Omental fat pad (tissue), 4 donors: ENCODE results near the gene PYGO1. TPM values are rescaled to one million over a fixed set of nuclear protein-coding genes. Genes with fewer than 3 reads are reported as not detected.
"Not testable (repeated sequence)": the region's sequence is repeated elsewhere in the genome, so short reads cannot be mapped to it uniquely, and the experiment has no call there.

Source experiments
- ATAC-seq: fragments of 150-250 bp; one replicate; pipeline ENCODE4 v1.9.1; 2016; ENCODE audit warnings: mild to moderate bottlenecking, moderate library complexity; ENCODE audit not compliant: low FRiP score
- DNase-seq: peaks from one replicate; pipeline ENCODE4 v3.0.0-alpha.2; 2019; ENCODE audit warnings: low spot score
- total RNA-seq, 4 donors: library from RNA; depleted of rRNA; stranded (reverse); fragments of >200 nt; gene quantifications; one replicate each; pipeline ENCODE4 v1.1.0, GENCODE V29; 2016
- TF ChIP-seq, protein P1 (sequence below), 3 donors: fragments of 450-650 bp; IDR thresholded peaks; one replicate each; pipeline ENCODE4 v1.5.1; 2016 to 2017; ENCODE audit warnings: antibody characterized with exemption in 3 of 3, mild to moderate bottlenecking in 3 of 3, moderate library complexity in 2 of 3

PYGO1 gene
- total RNA-seq, 4 donors from 2014 or later: 4.7 to 8.6 (median 6.9) TPM

GRCh38 chr15:55619783-55620182 is 31.6 kb upstream of the PYGO1 start:
- TF ChIP-seq, protein P1, sequence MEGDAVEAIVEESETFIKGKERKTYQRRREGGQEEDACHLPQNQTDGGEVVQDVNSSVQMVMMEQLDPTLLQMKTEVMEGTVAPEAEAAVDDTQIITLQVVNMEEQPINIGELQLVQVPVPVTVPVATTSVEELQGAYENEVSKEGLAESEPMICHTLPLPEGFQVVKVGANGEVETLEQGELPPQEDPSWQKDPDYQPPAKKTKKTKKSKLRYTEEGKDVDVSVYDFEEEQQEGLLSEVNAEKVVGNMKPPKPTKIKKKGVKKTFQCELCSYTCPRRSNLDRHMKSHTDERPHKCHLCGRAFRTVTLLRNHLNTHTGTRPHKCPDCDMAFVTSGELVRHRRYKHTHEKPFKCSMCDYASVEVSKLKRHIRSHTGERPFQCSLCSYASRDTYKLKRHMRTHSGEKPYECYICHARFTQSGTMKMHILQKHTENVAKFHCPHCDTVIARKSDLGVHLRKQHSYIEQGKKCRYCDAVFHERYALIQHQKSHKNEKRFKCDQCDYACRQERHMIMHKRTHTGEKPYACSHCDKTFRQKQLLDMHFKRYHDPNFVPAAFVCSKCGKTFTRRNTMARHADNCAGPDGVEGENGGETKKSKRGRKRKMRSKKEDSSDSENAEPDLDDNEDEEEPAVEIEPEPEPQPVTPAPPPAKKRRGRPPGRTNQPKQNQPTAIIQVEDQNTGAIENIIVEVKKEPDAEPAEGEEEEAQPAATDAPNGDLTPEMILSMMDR (IDR thresholded peaks at IDR 0.05): no peak
- ATAC-seq (no peak), DNase-seq (no peak)

- TF ChIP-seq, protein P1 (IDR thresholded peaks at IDR 0.05): no peak
- no peak for ATAC-seq
Observed at GRCh38 chr15:55618387-55618786, 30.2 kb upstream of the PYGO1 start.

GRCh38 chr15:55615445-55615844 is 27.3 kb upstream of the PYGO1 start:
- TF ChIP-seq, protein P1 (IDR thresholded peaks at IDR 0.05): no peak
- no peak for ATAC-seq
- DNase-seq: no peak

More at GRCh38 chr15:55618387-55618786, 30.2 kb upstream of the PYGO1 start:
- DNase-seq: no peak

- TF ChIP-seq, protein P1 (IDR thresholded peaks at IDR 0.05): no peak
- DNase-seq: no peak
- no peak for ATAC-seq
Observed at GRCh38 chr15:55613727-55614126, 25.6 kb upstream of the PYGO1 start.

DNA sequence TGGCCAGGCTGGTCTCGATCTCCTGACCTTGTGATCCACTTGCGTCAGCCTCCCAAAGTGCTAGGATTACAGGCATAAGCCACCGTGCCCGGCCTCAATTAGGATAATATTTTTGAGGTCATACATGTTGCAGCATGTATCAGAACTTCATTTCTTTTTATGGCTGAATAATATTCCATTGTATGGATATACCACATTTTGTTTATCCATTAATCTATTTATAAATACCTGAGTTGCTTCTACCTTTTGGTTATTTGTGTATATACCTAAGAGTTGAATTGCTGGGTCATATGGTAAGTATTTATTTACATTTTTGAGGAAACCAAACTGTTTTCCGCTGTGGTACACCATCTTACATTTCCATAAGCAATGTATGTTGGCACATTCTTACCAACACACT is 18.1 kb upstream of the PYGO1 start:
- TF ChIP-seq, protein P1 (IDR thresholded peaks at IDR 0.05): no peak
- no peak for ATAC-seq
- DNase-seq: no peak

GRCh38 chr15:55601374-55601773 is 13.2 kb upstream of the PYGO1 start:
- ATAC-seq: no peak
- DNase-seq: no peak
- TF ChIP-seq, protein P1 (IDR thresholded peaks at IDR 0.05): no peak

- TF ChIP-seq, protein P1 (IDR thresholded peaks at IDR 0.05): no peak
- ATAC-seq (no peak), DNase-seq (no peak)
Observed at GRCh38 chr15:55599439-55599838, 11.3 kb upstream of the PYGO1 start.

DNA sequence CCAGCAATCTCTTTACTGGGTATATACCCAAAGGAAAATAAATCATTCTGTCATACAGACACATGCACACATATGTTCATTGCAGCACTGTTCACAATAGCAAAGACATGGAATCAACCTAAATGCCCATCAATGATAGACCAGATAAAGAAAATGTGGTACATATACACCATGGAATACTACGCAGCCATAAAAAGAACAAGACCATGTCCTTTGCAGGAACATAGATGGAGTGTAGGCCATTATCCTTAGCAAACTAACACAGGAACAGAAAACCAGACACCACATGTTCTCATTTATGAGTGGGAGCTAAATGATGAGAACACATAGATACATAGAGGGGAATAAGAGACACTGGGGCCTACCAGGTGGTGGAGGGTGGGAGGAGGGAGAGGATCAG is 4.9 kb upstream of the PYGO1 start:
- DNase-seq, ATAC-seq: not testable (repeated sequence)
